GM12801 (cell line): ENCODE data around the gene ATF7.

ENCODE experiments used
- TF ChIP-seq, protein P1 (sequence below): IDR thresholded peaks from one replicate; pipeline ENCODE4 v1.5.1; 2011; ENCODE audit warnings: control low read depth; ENCODE audit not compliant: insufficient read length; ENCODE audit errors: extremely low read depth

ATF7 gene

GRCh38 chr12:53571295-53571694, 54.9 kb downstream of the ATF7 start:
- TF ChIP-seq, protein P1, sequence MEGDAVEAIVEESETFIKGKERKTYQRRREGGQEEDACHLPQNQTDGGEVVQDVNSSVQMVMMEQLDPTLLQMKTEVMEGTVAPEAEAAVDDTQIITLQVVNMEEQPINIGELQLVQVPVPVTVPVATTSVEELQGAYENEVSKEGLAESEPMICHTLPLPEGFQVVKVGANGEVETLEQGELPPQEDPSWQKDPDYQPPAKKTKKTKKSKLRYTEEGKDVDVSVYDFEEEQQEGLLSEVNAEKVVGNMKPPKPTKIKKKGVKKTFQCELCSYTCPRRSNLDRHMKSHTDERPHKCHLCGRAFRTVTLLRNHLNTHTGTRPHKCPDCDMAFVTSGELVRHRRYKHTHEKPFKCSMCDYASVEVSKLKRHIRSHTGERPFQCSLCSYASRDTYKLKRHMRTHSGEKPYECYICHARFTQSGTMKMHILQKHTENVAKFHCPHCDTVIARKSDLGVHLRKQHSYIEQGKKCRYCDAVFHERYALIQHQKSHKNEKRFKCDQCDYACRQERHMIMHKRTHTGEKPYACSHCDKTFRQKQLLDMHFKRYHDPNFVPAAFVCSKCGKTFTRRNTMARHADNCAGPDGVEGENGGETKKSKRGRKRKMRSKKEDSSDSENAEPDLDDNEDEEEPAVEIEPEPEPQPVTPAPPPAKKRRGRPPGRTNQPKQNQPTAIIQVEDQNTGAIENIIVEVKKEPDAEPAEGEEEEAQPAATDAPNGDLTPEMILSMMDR: no peak

GRCh38 chr12:53568809-53569557, 57.2 kb downstream of the ATF7 start:
- TF ChIP-seq, protein P1: no peak

DNA sequence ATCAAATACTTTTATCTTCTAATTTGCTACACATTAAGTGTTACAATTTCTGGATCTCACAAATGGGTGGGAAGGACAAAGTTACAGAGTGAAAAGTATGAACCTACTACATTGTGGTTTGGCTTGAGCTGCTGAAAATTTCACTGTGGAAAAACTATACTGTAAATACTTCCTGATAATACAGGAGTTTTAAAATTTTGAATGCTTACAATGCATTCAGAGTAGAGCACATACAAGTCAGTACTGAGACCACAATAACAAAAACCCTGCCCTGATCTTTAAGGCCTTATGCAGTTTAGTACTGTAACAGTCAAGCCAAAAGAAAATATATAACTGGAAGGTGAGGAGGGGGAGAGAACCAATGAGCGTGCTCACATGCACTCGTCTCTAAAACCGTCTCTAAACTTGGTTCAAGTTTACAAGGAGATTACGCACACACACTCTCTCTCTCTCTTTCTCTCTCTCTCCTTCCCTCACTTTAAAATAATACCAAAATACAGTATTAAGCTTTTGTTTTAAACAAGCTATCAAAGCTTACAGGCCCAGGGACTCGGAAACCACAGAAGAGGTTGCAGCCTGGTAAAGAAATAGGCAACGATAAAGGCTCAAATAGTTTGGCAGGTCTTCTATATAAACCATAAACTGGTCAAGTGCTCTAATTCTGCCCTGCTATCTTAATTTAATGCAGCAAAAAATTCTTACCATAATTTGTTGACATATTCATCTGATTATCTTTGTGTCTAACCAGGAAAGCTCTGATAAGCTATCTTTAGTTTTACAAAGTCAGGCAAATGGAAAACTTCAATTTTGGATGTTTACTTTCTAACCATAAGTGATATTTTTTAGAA, 58.0 kb downstream of the ATF7 start:
- TF ChIP-seq, protein P1: no peak

GRCh38 chr12:53564941-53565340, 61.2 kb downstream of the ATF7 start:
- TF ChIP-seq, protein P1: no peak

- TF ChIP-seq, protein P1: no peak
Observed at GRCh38 chr12:53564278-53564677, 61.9 kb downstream of the ATF7 start.

DNA sequence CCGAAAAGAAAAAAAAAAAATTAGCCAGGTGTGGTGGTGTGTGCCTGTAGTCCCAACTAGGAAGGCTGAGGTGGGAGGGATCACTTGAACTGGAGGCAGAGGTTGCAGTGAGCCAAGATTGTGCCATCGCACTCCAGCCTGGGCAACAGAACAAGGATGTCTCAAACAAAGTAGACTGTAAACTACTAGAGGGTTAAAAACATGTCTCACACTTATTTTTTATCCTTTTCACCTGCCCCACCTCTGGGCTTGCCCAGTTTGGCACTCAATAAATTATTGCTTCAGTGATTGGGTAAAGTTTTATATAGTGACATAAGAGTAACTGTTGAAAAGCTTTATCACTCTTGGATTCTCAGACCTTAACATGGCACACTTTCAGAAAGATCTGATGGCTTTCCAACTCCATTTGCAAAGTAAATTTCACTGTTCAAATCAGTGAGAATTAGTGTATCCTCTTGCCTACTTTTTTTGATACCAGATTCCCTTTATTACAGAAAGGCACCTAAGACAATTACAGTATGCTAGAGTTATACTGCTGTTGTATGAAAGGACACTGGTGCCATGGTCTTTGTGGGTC, 62.6 kb downstream of the ATF7 start:
- TF ChIP-seq, protein P1: no peak

DNA sequence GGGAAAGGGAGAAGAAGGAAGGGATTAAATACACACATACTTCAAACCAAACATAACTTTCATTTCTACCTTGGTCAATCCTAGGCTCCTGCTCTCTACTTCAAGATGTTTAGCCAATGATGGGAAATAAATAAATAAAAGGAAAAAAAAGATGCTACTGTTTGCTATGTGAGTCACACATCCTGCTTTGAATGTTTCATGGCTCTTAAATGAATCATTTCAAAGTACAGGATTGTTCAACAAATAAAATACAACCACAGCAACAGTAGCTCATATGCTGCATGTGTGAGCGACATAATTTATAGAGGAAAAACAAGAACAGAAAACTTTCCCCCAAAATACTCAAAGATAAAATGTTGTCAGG, 64.6 kb downstream of the ATF7 start:
- TF ChIP-seq, protein P1: no peak
